ENCODE results near the gene OR52I2.

GRCh38 chr11:4581443-4581842, at the start of gene OR52I2:
- no peak for TF ChIP-seq CTCF (conservative IDR thresholded peaks at IDR 0.05; ENCODE audit: low read length)
- TF ChIP-seq EZH2phosphoT487 (IDR thresholded peaks at IDR 0.05; ENCODE audit: borderline replicate concordance) = no peak

All from Loucy (cell line).